ENCODE results near the gene PDZK1IP1. TPM values are rescaled to one million over a fixed set of nuclear protein-coding genes. Genes with fewer than 3 reads are reported as not detected.
A peak's percentile ranks its signal among the peaks of the same experiment; 100 is the strongest.

Gene PDZK1IP1
- total and polyA plus RNA-seq, 4 donors = 0.75 to 2.2 (median 0.98) TPM

- peak; percentile 33 for DNase-seq (ENCODE audit: low spot score)
- no peak for TF ChIP-seq MAX (IDR thresholded peaks at IDR 0.05)
- no peak for TF ChIP-seq REST (IDR thresholded peaks at IDR 0.05)
- no peak for TF ChIP-seq ATF3 (IDR thresholded peaks at IDR 0.05)
- TF ChIP-seq CTCF (IDR thresholded peaks at IDR 0.05; ENCODE audit: low read depth, low read length, missing input control) = no peak
- TF ChIP-seq FOXA2 (IDR thresholded peaks at IDR 0.05) = no peak
Measured at GRCh38 chr1:47219001-47219400, 29.2 kb upstream of the PDZK1IP1 start.

GRCh38 chr1:47216278-47217059 is 26.6 kb upstream of the PDZK1IP1 start:
- no peaks in the 10 kb centered on the region for H3K4me1 ChIP-seq (ENCODE audit: control insufficient read depth in 4 of 4, insufficient read depth in 4 of 4, low read length in 3 of 4)
- no peaks in the 10 kb centered on the region for H3K9me3 ChIP-seq (ENCODE audit: control insufficient read depth in 4 of 4, low read length in 3 of 4)
- no peaks in the 10 kb centered on the region for H3K36me3 ChIP-seq (ENCODE audit: control insufficient read depth in 4 of 4, insufficient read depth in 3 of 4, low read depth in 1 of 4, low read length in 3 of 4)
- TF ChIP-seq GABPA (IDR thresholded peaks at IDR 0.05 in 1 of 2, conservative IDR thresholded peaks at IDR 0.05 in 1 of 2) (no peak), CTCF (IDR thresholded peaks at IDR 0.05; ENCODE audit: low read depth, low read length, missing input control) (no peak), JUND (IDR thresholded peaks at IDR 0.05) (no peak), ZBTB33 (IDR thresholded peaks at IDR 0.05) (no peak), SP1 (IDR thresholded peaks at IDR 0.05) (no peak)
- H3K9ac ChIP-seq (ENCODE audit: low read depth in 1 of 2, low read length in 2 of 2) = no peak overlapping the region
- WGBS = 75% methylated on average over 12 of the region's 12 CpGs
- DNase-seq (ENCODE audit: low spot score) = peak; percentile 33
- peaks cover 0 to 3% (median under 1%) of the 10 kb centered on the region in 4 donors for H3K27me3 ChIP-seq (ENCODE audit: control insufficient read depth in 4 of 4, insufficient read depth in 4 of 4, low read length in 3 of 4)
- H3K4me3 ChIP-seq (ENCODE audit: low read depth in 1 of 3, low read length in 3 of 3) = no peak overlapping the region
- no peak overlapping the region for H3K27ac ChIP-seq (ENCODE audit: low read depth in 1 of 2, low read length in 2 of 2)

More at GRCh38 chr1:47219001-47219400, 29.2 kb upstream of the PDZK1IP1 start:
- WGBS = 83% methylated on average over 4 of the region's 4 CpGs
- Histone ChIP-seq H3K9me3 (ENCODE audit: control insufficient read depth in 4 of 4, low read length in 3 of 4) (no peaks in the 10 kb centered on the region), H3K4me3 (ENCODE audit: low read depth in 1 of 3, low read length in 3 of 3) (no peak overlapping the region), H3K36me3 (ENCODE audit: control insufficient read depth in 4 of 4, insufficient read depth in 3 of 4, low read depth in 1 of 4, low read length in 3 of 4) (no peaks in the 10 kb centered on the region), H3K27me3 (ENCODE audit: control insufficient read depth in 4 of 4, insufficient read depth in 4 of 4, low read length in 3 of 4) (peaks cover 0 to 6% (median 2%) of the 10 kb centered on the region in 4 donors), H3K9ac (ENCODE audit: low read depth in 1 of 2, low read length in 2 of 2) (no peak overlapping the region), H3K27ac (ENCODE audit: low read depth in 1 of 2, low read length in 2 of 2) (no peak overlapping the region), H3K4me1 (ENCODE audit: control insufficient read depth in 4 of 4, insufficient read depth in 4 of 4, low read length in 3 of 4) (no peaks in the 10 kb centered on the region)
